GDM1 (cell line): ENCODE results near the gene ING5.
"Not testable (repeated sequence)": the region's sequence is repeated elsewhere in the genome, so short reads cannot be mapped to it uniquely, and the experiment has no call there.

ENCODE experiments used
- DNase-seq: peaks from one replicate; lab custom pipeline; 2025; lab: John Stamatoyannopoulos, UW

ING5 gene

GRCh38 chr2:241701399-241702154 is at the start of gene ING5:
TSS of gene ING5 (plus strand) at chr2:241702039. CDS start at chr2:241702066, 27 bp downstream.
- DNase-seq = peak; percentile 91

GRCh38 chr2:241652142-241652541 is 49.7 kb upstream of the ING5 start:
- no peak for DNase-seq

GRCh38 chr2:241652722-241653121 is 49.1 kb upstream of the ING5 start:
- no peak for DNase-seq

GRCh38 chr2:241653210-241653750 is 48.6 kb upstream of the ING5 start:
- no peak for DNase-seq

- DNase-seq = no peak
These were observed 47.3 kb upstream of the ING5 start for GRCh38 chr2:241654551-241654950.

- no peak for DNase-seq
These were observed 46.2 kb upstream of the ING5 start for GRCh38 chr2:241655516-241656189.

GRCh38 chr2:241656190-241656741 is 45.6 kb upstream of the ING5 start:
- no peak for DNase-seq

GRCh38 chr2:241657786-241658254 is 44.0 kb upstream of the ING5 start:
- DNase-seq = no peak

GRCh38 chr2:241658296-241658695 is 43.5 kb upstream of the ING5 start:
- no peak for DNase-seq

GRCh38 chr2:241659150-241659739 is 42.6 kb upstream of the ING5 start:
- DNase-seq = no peak

GRCh38 chr2:241660593-241661213 is 41.1 kb upstream of the ING5 start:
- DNase-seq = no peak

- DNase-seq = not testable (repeated sequence)
These were observed 39.1 kb upstream of the ING5 start for GRCh38 chr2:241662731-241663130.

GRCh38 chr2:241665731-241666440 is 36.0 kb upstream of the ING5 start:
- no peak for DNase-seq

GRCh38 chr2:241666627-241667400 is 35.0 kb upstream of the ING5 start:
- DNase-seq = no peak

GRCh38 chr2:241668354-241668753 is 33.5 kb upstream of the ING5 start:
- no peak for DNase-seq

- no peak for DNase-seq
These were observed 33.0 kb upstream of the ING5 start for GRCh38 chr2:241668839-241669238.

- DNase-seq = no peak
These were observed 31.3 kb upstream of the ING5 start for GRCh38 chr2:241670333-241671110.

- DNase-seq = no peak
These were observed 30.2 kb upstream of the ING5 start for GRCh38 chr2:241671457-241672240.
